NCI-H524 treated with DMSO at 0.1 percent for 48 hours (cell line): ENCODE measurements around the gene NUAK1.
A peak's percentile ranks its signal among the peaks of the same experiment; 100 is the strongest.
"Not testable (repeated sequence)": the region's sequence is repeated elsewhere in the genome, so short reads cannot be mapped to it uniquely, and the experiment has no call there.

Experiments used
- DNase-seq: peaks from one replicate; lab custom pipeline; 2025; lab: John Stamatoyannopoulos, UW

Gene NUAK1

GRCh38 chr12:106146987-106147386, 8.2 kb upstream of the NUAK1 start:
- no peak for DNase-seq

- DNase-seq: no peak
Observed at GRCh38 chr12:106145539-106146447, 7.0 kb upstream of the NUAK1 start.

GRCh38 chr12:106144847-106145246, 6.1 kb upstream of the NUAK1 start:
- DNase-seq: no peak

GRCh38 chr12:106142591-106143261, 4.0 kb upstream of the NUAK1 start:
- peak; percentile 31 for DNase-seq

- not testable (repeated sequence) for DNase-seq
Observed at GRCh38 chr12:106141920-106142319, 3.2 kb upstream of the NUAK1 start.

GRCh38 chr12:106141452-106141851, 2.7 kb upstream of the NUAK1 start:
- DNase-seq: no peak

- DNase-seq: no peak
Observed at GRCh38 chr12:106141003-106141402, 2.2 kb upstream of the NUAK1 start.

GRCh38 chr12:106140223-106140986, 1.7 kb upstream of the NUAK1 start:
- DNase-seq: no peak

- no peak for DNase-seq
Observed at GRCh38 chr12:106139422-106140171, 843 bp upstream of the NUAK1 start.

GRCh38 chr12:106138357-106138632, 459 bp downstream of the NUAK1 start:
- DNase-seq: no peak

- no peak for DNase-seq
Observed at GRCh38 chr12:106137530-106138356, 1.0 kb downstream of the NUAK1 start.

- no peak for DNase-seq
Observed at GRCh38 chr12:106136263-106136662, 2.5 kb downstream of the NUAK1 start.

- DNase-seq: no peak
Observed at GRCh38 chr12:106135781-106136180, 3.0 kb downstream of the NUAK1 start.

GRCh38 chr12:106135075-106135474, 3.7 kb downstream of the NUAK1 start:
- DNase-seq: no peak

- DNase-seq: no peak
Observed at GRCh38 chr12:106134294-106134949, 4.3 kb downstream of the NUAK1 start.

GRCh38 chr12:106133136-106134087, 5.3 kb downstream of the NUAK1 start:
- no peak for DNase-seq

GRCh38 chr12:106132175-106133135, 6.3 kb downstream of the NUAK1 start:
- no peak for DNase-seq

GRCh38 chr12:106131676-106132075, 7.1 kb downstream of the NUAK1 start:
- no peak for DNase-seq
